ENCODE data around the gene CPT1C.

CPT1C gene

GRCh38 chr19:49683814-49684250 lies 7.1 kb upstream of the CPT1C start:
- no peak overlapping the region for H3K4me3 ChIP-seq (ENCODE audit: low read depth, low read length)
- TF ChIP-seq, protein P1, sequence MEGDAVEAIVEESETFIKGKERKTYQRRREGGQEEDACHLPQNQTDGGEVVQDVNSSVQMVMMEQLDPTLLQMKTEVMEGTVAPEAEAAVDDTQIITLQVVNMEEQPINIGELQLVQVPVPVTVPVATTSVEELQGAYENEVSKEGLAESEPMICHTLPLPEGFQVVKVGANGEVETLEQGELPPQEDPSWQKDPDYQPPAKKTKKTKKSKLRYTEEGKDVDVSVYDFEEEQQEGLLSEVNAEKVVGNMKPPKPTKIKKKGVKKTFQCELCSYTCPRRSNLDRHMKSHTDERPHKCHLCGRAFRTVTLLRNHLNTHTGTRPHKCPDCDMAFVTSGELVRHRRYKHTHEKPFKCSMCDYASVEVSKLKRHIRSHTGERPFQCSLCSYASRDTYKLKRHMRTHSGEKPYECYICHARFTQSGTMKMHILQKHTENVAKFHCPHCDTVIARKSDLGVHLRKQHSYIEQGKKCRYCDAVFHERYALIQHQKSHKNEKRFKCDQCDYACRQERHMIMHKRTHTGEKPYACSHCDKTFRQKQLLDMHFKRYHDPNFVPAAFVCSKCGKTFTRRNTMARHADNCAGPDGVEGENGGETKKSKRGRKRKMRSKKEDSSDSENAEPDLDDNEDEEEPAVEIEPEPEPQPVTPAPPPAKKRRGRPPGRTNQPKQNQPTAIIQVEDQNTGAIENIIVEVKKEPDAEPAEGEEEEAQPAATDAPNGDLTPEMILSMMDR (IDR thresholded peaks at IDR 0.05; ENCODE audit: borderline replicate concordance, insufficient read depth, low read depth, low read length): no peak

GRCh38 chr19:49684251-49684982 lies 6.5 kb upstream of the CPT1C start:
- no peak overlapping the region for H3K4me3 ChIP-seq (ENCODE audit: low read depth, low read length)
- TF ChIP-seq, protein P1 (IDR thresholded peaks at IDR 0.05; ENCODE audit: borderline replicate concordance, insufficient read depth, low read depth, low read length): peak; percentile 79

DNA sequence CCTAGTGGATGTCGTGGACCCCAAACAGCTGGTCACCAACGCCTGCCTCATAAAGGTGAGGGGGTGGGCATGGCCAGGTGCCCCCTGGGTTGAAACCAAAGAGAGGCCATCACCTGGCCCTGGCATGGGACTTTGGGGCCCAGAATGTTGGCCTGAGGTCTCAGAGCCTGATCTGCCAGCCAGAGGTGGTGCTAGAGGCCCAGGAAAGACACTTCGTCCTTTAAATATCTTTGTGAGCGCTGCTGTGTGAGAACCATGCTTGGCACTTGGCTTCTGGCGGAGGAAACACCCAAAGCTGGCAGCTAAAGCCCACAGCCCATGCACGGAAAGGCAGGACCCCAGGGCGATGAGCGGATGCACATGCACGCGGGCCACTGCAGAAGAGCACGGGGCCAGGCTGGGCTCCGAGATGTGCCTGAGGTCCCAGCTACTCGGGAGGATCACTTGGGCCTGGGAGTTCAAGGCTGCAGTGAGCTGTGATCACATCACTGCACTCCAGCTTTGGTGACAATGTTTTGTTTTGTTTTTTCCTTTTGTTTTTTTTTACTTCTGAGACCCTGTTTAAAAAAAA lies 5.8 kb upstream of the CPT1C start:
- no peak overlapping the region for H3K4me3 ChIP-seq (ENCODE audit: low read depth, low read length)
- TF ChIP-seq, protein P1 (IDR thresholded peaks at IDR 0.05; ENCODE audit: borderline replicate concordance, insufficient read depth, low read depth, low read length): no peak

DNA sequence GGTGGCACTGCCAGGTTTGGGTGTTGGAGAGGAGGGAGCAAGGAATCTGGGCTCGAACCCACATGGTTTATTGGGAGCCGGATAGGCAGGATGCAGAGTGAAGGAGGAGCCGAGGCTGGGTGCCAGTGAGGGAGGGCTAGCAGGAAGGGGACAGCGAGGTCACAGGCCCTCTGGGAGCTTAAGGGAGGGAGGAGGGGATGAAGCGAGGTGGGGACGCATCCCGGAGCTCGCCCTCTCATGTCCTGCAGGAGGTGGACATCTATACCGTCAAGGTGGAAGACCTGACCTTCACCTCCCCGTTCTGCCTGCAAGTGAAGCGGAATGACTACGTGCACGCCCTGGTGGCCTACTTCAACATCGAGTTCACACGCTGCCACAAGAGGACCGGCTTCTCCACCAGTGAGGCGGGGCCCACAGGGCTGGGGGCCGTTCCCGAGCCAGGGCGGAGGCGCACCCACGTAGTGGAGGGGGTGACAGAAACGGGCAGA lies 5.0 kb upstream of the CPT1C start:
- H3K4me3 ChIP-seq (ENCODE audit: low read depth, low read length): no peak overlapping the region
- TF ChIP-seq, protein P1 (IDR thresholded peaks at IDR 0.05; ENCODE audit: borderline replicate concordance, insufficient read depth, low read depth, low read length): no peak

DNA sequence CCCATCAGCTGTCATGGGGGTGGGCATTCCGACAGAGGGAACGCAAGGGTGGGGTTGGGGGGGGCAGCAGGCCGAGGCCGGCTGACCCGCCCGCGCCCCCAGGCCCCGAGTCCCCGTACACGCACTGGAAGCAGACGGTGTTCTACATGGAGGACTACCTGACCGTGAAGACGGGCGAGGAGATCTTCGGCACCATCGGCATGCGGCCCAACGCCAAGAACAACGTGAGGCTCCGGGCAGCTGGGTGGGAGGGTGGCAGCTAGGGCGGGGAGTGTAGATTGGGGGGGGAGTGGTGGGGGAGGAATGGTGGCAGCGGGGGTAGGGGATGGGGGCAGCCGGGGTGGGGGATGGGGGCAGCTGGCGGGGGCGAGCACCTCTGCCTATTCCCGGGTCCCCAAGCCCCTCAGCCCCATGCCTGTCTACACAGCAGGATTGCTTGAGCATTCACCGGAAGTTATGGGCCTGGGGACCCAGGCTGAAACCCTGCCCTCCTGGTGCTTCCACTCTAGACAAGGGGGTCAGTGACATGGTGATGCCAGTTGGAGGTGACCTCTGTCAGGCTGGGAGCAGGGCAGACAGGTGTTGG lies 4.3 kb upstream of the CPT1C start:
- TF ChIP-seq, protein P1 (IDR thresholded peaks at IDR 0.05; ENCODE audit: borderline replicate concordance, insufficient read depth, low read depth, low read length): no peak
- no peak overlapping the region for H3K4me3 ChIP-seq (ENCODE audit: low read depth, low read length)

- TF ChIP-seq, protein P1 (IDR thresholded peaks at IDR 0.05; ENCODE audit: borderline replicate concordance, insufficient read depth, low read depth, low read length): no peak
- no peak overlapping the region for H3K4me3 ChIP-seq (ENCODE audit: low read depth, low read length)
Measured at GRCh38 chr19:49687150-49687549, 3.8 kb upstream of the CPT1C start.
